GM12878 (cell line): ENCODE results near the gene CABLES1. TPM values are rescaled to one million over a fixed set of nuclear protein-coding genes. Genes with fewer than 3 reads are reported as not detected.

Experiments used
- ATAC-seq: fragments of 200-7000 bp; cut with Tn5 transposase; 3 replicates; pipeline ENCODE4 v1.9.1; 2020; ENCODE audit warnings: mild to moderate bottlenecking, moderate library complexity
- BruUV-seq: library from RNA; stranded (reverse); fragments of 400-500 nt; replicated peaks from 2 replicates; lab custom pipeline; 2021; lab: Mats Ljungman, UMichigan
- CTCF ChIA-PET: fragments of 300-600 bp; sonication (Branson Sonifier 250); formaldehyde crosslinking; extraction: SDS; loops from one replicate; lab custom pipeline; 2021; ENCODE audit warnings: inconsistent platforms; lab: Yijun Ruan, JAX
- POLR2A ChIA-PET: fragments of 350-600 bp; formaldehyde crosslinking; extraction: SDS; loops from one replicate; lab custom pipeline; 2021; ENCODE audit warnings: inconsistent platforms; lab: Charles Lee
- RAD21 ChIA-PET: fragments of 300-600 bp; sonication (Branson Sonifier 250); formaldehyde crosslinking; loops from one replicate; lab custom pipeline; 2023; ENCODE audit warnings: antibody characterized with exemption; ENCODE audit not compliant: unreplicated experiment; lab: Charles Lee
- SMC1A ChIA-PET: fragments of 300-600 bp; sonication (Branson Sonifier 250); formaldehyde crosslinking; loops from one replicate; lab custom pipeline; 2023; ENCODE audit not compliant: unreplicated experiment, uncharacterized antibody; lab: Charles Lee
- DNase-seq: peaks from one replicate; pipeline ENCODE4 v3.0.0-alpha.2; 2011; ENCODE audit warnings: low read depth, low spot score
- FAIRE-seq: peaks from 3 replicates; lab custom pipeline; 2011; peaks lifted over from hg19 to GRCh38; lab: Jason Lieb, UNC
- H2AFZ ChIP-seq: 2 replicates; pipeline ENCODE4 v1.6.0; 2011; ENCODE audit warnings: low read depth, low read length, control low read depth; ENCODE audit not compliant: control insufficient read depth
- H3K27ac ChIP-seq: 2 replicates; pipeline ENCODE4 v1.5.1; 2011; ENCODE audit warnings: control low read depth; ENCODE audit not compliant: control insufficient read depth, insufficient read depth
- H3K27me3 ChIP-seq, 2 experiments: replicated peaks in 1 of 2; 2 replicates each; pipeline versions ENCODE4 v1.6.0 to v1.6.1; 2011; ENCODE audit warnings: low read length in 1 of 2; ENCODE audit not compliant: control insufficient read depth in 2 of 2, insufficient read depth in 2 of 2
- H3K36me3 ChIP-seq, 2 experiments: 2 replicates each; pipeline ENCODE4 v1.5.1; 2011; ENCODE audit warnings: low read length in 1 of 2; ENCODE audit not compliant: control insufficient read depth in 2 of 2, insufficient read depth in 2 of 2
- H3K4me1 ChIP-seq: 2 replicates; pipeline ENCODE4 v1.6.1; 2011; ENCODE audit warnings: mild to moderate bottlenecking, low read length, moderate library complexity, mixed read lengths; ENCODE audit not compliant: control insufficient read depth, insufficient read depth
- H3K4me2 ChIP-seq: 2 replicates; pipeline ENCODE4 v1.6.0; 2011; ENCODE audit warnings: control low read depth; ENCODE audit not compliant: control insufficient read depth, insufficient read depth
- H3K4me3 ChIP-seq: fragments of 200-600 bp; sonication (generic); 2 replicates; pipeline ENCODE4 v1.5.1; 2016
- H3K79me2 ChIP-seq: 2 replicates; pipeline ENCODE4 v1.6.0; 2011; ENCODE audit warnings: low read length; ENCODE audit not compliant: control insufficient read depth, insufficient read depth
- H3K9ac ChIP-seq: 2 replicates; pipeline ENCODE4 v1.8.0; 2011; ENCODE audit warnings: low read length, control low read depth, mixed read lengths; ENCODE audit not compliant: control insufficient read depth, insufficient read depth
- H3K9me3 ChIP-seq: replicated peaks from 3 replicates; pipeline ENCODE4 v1.5.1; 2011; ENCODE audit warnings: mild to moderate bottlenecking, low read length; ENCODE audit not compliant: control insufficient read depth, insufficient read depth
- H4K20me1 ChIP-seq: 2 replicates; pipeline ENCODE4 v1.6.0; 2011; ENCODE audit not compliant: control insufficient read depth, insufficient read depth
- CHD1 ChIP-seq: IDR thresholded peaks from 2 replicates; pipeline ENCODE4 v1.6.1; 2012; ENCODE audit warnings: low read depth, low read length, improper control_type of control experiment
- EP300 ChIP-seq, 2 experiments: fragments of 150-350 bp in 1 of 2; IDR thresholded peaks; 2 replicates each; pipeline ENCODE4 v1.6.1; 2011 to 2012; ENCODE audit warnings: low read depth in 2 of 2, low read length in 2 of 2, borderline replicate concordance in 1 of 2, improper control_type of control experiment in 1 of 2, inconsistent platforms in 1 of 2; ENCODE audit not compliant: control insufficient read depth in 1 of 2
- JUNB ChIP-seq: IDR thresholded peaks from 2 replicates; pipeline ENCODE4 v1.6.1; 2016; ENCODE audit warnings: antibody characterized with exemption, mild to moderate bottlenecking
- RB1 ChIP-seq: fragments of 450-650 bp; formaldehyde crosslinking; IDR thresholded peaks from 2 replicates; pipeline ENCODE4 v1.6.1; 2017; ENCODE audit warnings: mild to moderate bottlenecking, borderline replicate concordance
- WGBS: methylation state at CpG from one replicate; pipeline ENCODE4 v1.1.6; 2016; ENCODE audit warnings: low lambda C conversion rate; ENCODE audit not compliant: insufficient replicate concordance, insufficient coverage; ENCODE audit errors: missing lambda C conversion rate; 5-methylcytosine and 5-hydroxymethylcytosine counted together
- in situ Hi-C: fragments of 300-500 bp; cut with MboI; formaldehyde crosslinking; loops from 9 replicates; pipeline ENCODE4 v1.14.3; 2018; ENCODE audit warnings: mixed read lengths
- intact Hi-C: fragments of 100-400 bp; cut with micrococcal nuclease; formaldehyde crosslinking; loops from one replicate; pipeline ENCODE4 v1.14.2; 2022; ENCODE audit not compliant: unreplicated experiment
- polyA plus RNA-seq, 11 experiments: library from polyadenylated mRNA; depleted of rRNA in 4 of 11; unstranded in 6 of 11; stranded (reverse) in 5 of 11; fragments of >200 nt; fragmentation: Nextera tagmentation in 4 of 11; fragmentation: Illumina TruSeq in 1 of 11; extraction: Ambion mirVana in 4 of 11; extraction: Trizol in 1 of 11; gene quantifications; 1 replicate in 1 of 11; 2 replicates in 10 of 11; pipeline versions ENCODE4 v1.2.1 to v1.2.3, GENCODE V29; 2011 to 2016; ENCODE audit warnings: inconsistent platforms in 2 of 11, missing spikeins in 2 of 11, low read depth in 1 of 11
- total RNA-seq, 4 experiments: library from RNA; depleted of rRNA in 3 of 4; stranded (reverse); fragments of >200 nt in 3 of 4; fragmentation: Illumina TruSeq in 1 of 4; extraction: Trizol in 1 of 4; gene quantifications; 2 replicates each; pipeline versions ENCODE4 v1.2.1 to v1.2.3, GENCODE V29; 2013 to 2021

Gene CABLES1
- total and polyA plus RNA-seq, 10 of the 15 experiments (the other 5 are each of a cell fraction or from before 2014, with no cell fraction given), result 2.9 to 27.2 (median 8.2) TPM

DNA sequence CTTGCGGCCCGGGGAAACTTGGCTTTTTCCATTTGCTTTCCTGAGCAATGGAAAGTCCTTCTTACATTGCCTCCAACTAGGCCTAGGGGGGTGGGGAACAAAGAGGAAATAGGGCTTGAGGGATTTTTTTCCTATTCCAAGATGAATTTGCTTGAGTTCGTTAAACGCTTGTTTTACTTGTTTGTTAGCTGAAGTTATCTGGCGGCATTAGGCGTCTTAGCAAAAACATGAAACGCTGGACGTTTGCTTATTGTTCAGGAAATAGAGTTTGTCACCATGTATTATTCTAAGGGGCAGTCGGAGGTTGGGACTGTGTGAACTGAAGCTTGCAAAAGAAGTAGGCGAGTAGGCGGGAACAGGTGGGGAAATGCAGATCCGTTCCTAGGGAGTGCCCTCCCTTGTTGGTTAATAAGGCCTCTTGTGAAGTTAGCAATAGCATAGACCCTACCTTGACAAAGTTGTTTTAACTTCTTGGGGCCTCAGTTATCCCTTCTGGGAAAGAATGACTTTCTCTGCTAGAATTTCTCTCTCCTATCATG lies 1.9 kb downstream of the CABLES1 start:
- in situ Hi-C loops (loop anchor here (5.0 kb wide), 1 partner anchor 90 kb away; no protein-coding TSS in a partner anchor), intact Hi-C loops (loop anchor here (10.0 kb wide), 1 partner anchor 202 kb away; the partner anchor contains the start of gene RBBP8)
- Histone ChIP-seq H2AFZ (peak overlapping the region; percentile 59), H3K4me2 (peak overlapping the region; percentile 92), H3K4me3 (peak overlapping the region; percentile 97), H3K27ac (peak overlapping the region; percentile 71), H3K4me1 (peaks cover 23% of the 10 kb centered on the region), H3K9me3 (no peaks in the 10 kb centered on the region), H3K79me2 (peaks cover 72% of the 10 kb centered on the region), H3K9ac (peak overlapping the region; percentile 88), H3K27me3 (no peaks in the 10 kb centered on the region), H3K36me3 (no peaks in the 10 kb centered on the region), H4K20me1 (no peaks in the 10 kb centered on the region)
- RAD21 ChIA-PET, result interaction anchor here (0.9 to 7.8 kb wide), 14 partner anchors 22 to 338 kb away, joined by 3 to 114 read pairs (median 3); no protein-coding TSS in a partner anchor
- under 1% methylated on average over 12 of the region's 12 CpGs for WGBS
- BruUV-seq, result TSS peak; percentile 54
- TF ChIP-seq EP300 (IDR thresholded peaks at IDR 0.05; ENCODE audit: borderline replicate concordance in 1 of 2, control insufficient read depth in 1 of 2, low read depth in 2 of 2, low read length in 2 of 2), result peak in 1 of 2 experiments; percentile 11; a peak in 1 of 4 replicates
- 0 out of 2 replicates have a peak, but pooled peaks have one; percentile 5 for TF ChIP-seq CHD1
- TF ChIP-seq RB1, result 0 out of 2 replicates have a peak, but pooled peaks have one; percentile 11
- no peak for TF ChIP-seq JUNB
- POLR2A ChIA-PET, result interaction anchor here (0.6 to 7.1 kb wide), 6 partner anchors 89 to 222 kb away, joined by 3 to 86 read pairs (median 6); no protein-coding TSS in a partner anchor
- CTCF ChIA-PET, result interaction anchor here (0.7 to 2.9 kb wide), 8 partner anchors 47 to 285 kb away, joined by 3 to 14 read pairs (median 3); no protein-coding TSS in a partner anchor
- FAIRE-seq, result no peak
- SMC1A ChIA-PET, result interaction anchor here (0.5 to 5.4 kb wide), 14 partner anchors 10 to 275 kb away, joined by 3 to 30 read pairs (median 4); no protein-coding TSS in a partner anchor
- DNase-seq, result no peak
- ATAC-seq, result peak; percentile 13
